Eye (tissue), 1 donor: ENCODE results near the gene SLC13A3.

Experiments
- DNase-seq: peaks from one replicate; pipeline ENCODE4 v3.0.0-alpha.2; 2015

Gene SLC13A3

GRCh38 chr20:46651091-46651962 is at the start of gene SLC13A3:
SLC13A3 (minus strand) TSS chr20:46651459; CDS start chr20:46651421, 38 bp downstream.
- peak; percentile 60 for DNase-seq

- no peak for DNase-seq
Measured at GRCh38 chr20:46701057-46701456, 49.8 kb upstream of the SLC13A3 start.

GRCh38 chr20:46700481-46700880 is 49.2 kb upstream of the SLC13A3 start:
- no peak for DNase-seq

GRCh38 chr20:46699651-46700359 is 48.5 kb upstream of the SLC13A3 start:
- DNase-seq: no peak

GRCh38 chr20:46698788-46699187 is 47.5 kb upstream of the SLC13A3 start:
- no peak for DNase-seq

- DNase-seq: no peak
Measured at GRCh38 chr20:46696791-46697279, 45.6 kb upstream of the SLC13A3 start.

GRCh38 chr20:46695892-46696291 is 44.6 kb upstream of the SLC13A3 start:
- no peak for DNase-seq

- no peak for DNase-seq
Measured at GRCh38 chr20:46694484-46694883, 43.2 kb upstream of the SLC13A3 start.

- DNase-seq: no peak
Measured at GRCh38 chr20:46691196-46691595, 39.9 kb upstream of the SLC13A3 start.

GRCh38 chr20:46690219-46691106 is 39.2 kb upstream of the SLC13A3 start:
- no peak for DNase-seq

GRCh38 chr20:46689754-46690085 is 38.5 kb upstream of the SLC13A3 start:
- no peak for DNase-seq

GRCh38 chr20:46689082-46689753 is 38.0 kb upstream of the SLC13A3 start, which contains the start of gene TP53RK:
TP53RK (minus strand) TSS chr20:46689444; CDS start chr20:46689414, 30 bp downstream.
- peak; percentile 100 for DNase-seq

GRCh38 chr20:46688151-46689081 is 37.2 kb upstream of the SLC13A3 start:
- peak; percentile 80 for DNase-seq

GRCh38 chr20:46683939-46684750 is 32.9 kb upstream of the SLC13A3 start:
- peak; percentile 86 for DNase-seq

- no peak for DNase-seq
Measured at GRCh38 chr20:46683668-46683938, 32.3 kb upstream of the SLC13A3 start.

- DNase-seq: no peak
Measured at GRCh38 chr20:46683011-46683667, 31.9 kb upstream of the SLC13A3 start.

GRCh38 chr20:46682063-46682821 is 31.0 kb upstream of the SLC13A3 start:
- no peak for DNase-seq

- DNase-seq: peak; percentile 93
Measured at GRCh38 chr20:46681032-46681854, 30.0 kb upstream of the SLC13A3 start.
